Osteocyte (in vitro differentiated cells): ENCODE data around the gene SNX24. TPM values are rescaled to one million over a fixed set of nuclear protein-coding genes. Genes with fewer than 3 reads are reported as not detected.
"Not testable (repeated sequence)": the region's sequence is repeated elsewhere in the genome, so short reads cannot be mapped to it uniquely, and the experiment has no call there.

ENCODE experiments used
- DNase-seq: peaks from one replicate; pipeline ENCODE4 v3.0.0; 2021; ENCODE audit warnings: mixed read lengths; ENCODE audit not compliant: unreplicated experiment; ENCODE audit errors: extremely low spot score
- H3K27ac Mint-ChIP-seq: one replicate; pipeline ENCODE4 v1.8.0; 2021; ENCODE audit warnings: mild to moderate bottlenecking, mixed read lengths; ENCODE audit not compliant: unreplicated experiment
- H3K27me3 Mint-ChIP-seq: one replicate; pipeline ENCODE4 v1.8.0; 2021; ENCODE audit warnings: mixed read lengths; ENCODE audit not compliant: unreplicated experiment
- H3K36me3 Mint-ChIP-seq: one replicate; pipeline ENCODE4 v1.8.0; 2021; ENCODE audit warnings: mixed read lengths; ENCODE audit not compliant: unreplicated experiment
- H3K4me1 Mint-ChIP-seq: one replicate; pipeline ENCODE4 v1.8.0; 2021; ENCODE audit warnings: mixed read lengths; ENCODE audit not compliant: unreplicated experiment
- H3K4me3 Mint-ChIP-seq: one replicate; pipeline ENCODE4 v1.8.0; 2021; ENCODE audit warnings: mild to moderate bottlenecking, moderate library complexity, mixed read lengths; ENCODE audit not compliant: unreplicated experiment
- H3K9me3 Mint-ChIP-seq: one replicate; pipeline ENCODE4 v1.8.0; 2021; ENCODE audit warnings: mixed read lengths; ENCODE audit not compliant: unreplicated experiment
- CTCF ChIP-seq: fragments of 200-600 bp; sonication (generic); IDR thresholded peaks from 2 replicates; pipeline ENCODE4 v1.5.0; 2021; ENCODE audit warnings: antibody characterized with exemption, mild to moderate bottlenecking, moderate library complexity
- total RNA-seq: library from RNA; stranded (reverse); gene quantifications from 2 replicates; pipeline ENCODE4 v1.2.1, GENCODE V29; 2021

SNX24 gene
- total RNA-seq, 1 donor from 2014 or later, result 7.0 TPM

DNA sequence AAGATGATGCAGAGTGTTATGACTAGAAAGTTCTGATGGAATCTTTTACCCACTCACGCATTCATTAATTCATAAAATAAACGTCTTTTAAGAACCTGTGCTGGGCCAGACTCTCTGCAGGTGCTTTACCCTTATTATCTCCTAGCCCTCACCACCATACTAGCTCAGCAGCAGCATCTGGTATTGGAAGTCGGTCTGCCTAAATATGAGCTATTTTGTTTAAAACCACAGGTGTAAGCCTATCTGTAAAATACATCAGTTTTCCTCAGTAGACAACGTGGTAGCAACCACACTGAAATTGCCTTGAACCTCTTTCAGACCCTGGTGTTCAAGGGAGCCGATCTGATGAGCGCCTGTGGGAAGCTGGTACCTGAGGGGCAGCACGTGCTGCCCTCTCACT is 121.7 kb downstream of the SNX24 start:
- H3K4me3 Mint-ChIP-seq, result no peak overlapping the region
- peaks cover 4% of the 10 kb centered on the region for H3K36me3 Mint-ChIP-seq
- no peaks in the 10 kb centered on the region for H3K4me1 Mint-ChIP-seq
- no peak for DNase-seq
- TF ChIP-seq CTCF, result no peak
- H3K9me3 Mint-ChIP-seq, result no peaks in the 10 kb centered on the region
- H3K27ac Mint-ChIP-seq, result no peak overlapping the region
- no peaks in the 10 kb centered on the region for H3K27me3 Mint-ChIP-seq

- DNase-seq, result no peak
- TF ChIP-seq CTCF, result no peak
- H3K4me1 Mint-ChIP-seq, result no peaks in the 10 kb centered on the region
- H3K27ac Mint-ChIP-seq, result no peak overlapping the region
- H3K4me3 Mint-ChIP-seq, result no peak overlapping the region
- no peaks in the 10 kb centered on the region for H3K9me3 Mint-ChIP-seq
- H3K36me3 Mint-ChIP-seq, result peaks cover 4% of the 10 kb centered on the region
- H3K27me3 Mint-ChIP-seq, result no peaks in the 10 kb centered on the region
Observed at GRCh38 chr5:122967625-122968024, 122.2 kb downstream of the SNX24 start.

DNA sequence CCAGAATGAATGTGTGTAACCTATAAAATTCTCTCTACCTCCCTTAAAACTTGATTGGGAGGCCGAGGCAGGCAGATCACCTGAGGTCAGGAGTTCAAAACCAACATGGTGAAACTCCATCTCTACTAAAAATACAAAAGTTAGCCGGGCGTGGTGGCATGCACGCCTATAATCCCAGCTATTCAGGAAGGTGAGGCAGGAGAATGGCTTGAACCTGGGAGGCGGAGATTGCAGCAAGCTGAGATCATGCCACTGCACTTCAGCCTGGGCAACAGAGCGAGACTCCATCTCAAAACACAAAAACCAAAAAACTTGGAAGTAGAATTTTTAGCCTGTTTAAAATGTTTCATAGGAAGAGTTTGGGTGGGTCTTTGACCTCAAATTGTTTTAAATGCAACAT is 122.6 kb downstream of the SNX24 start:
- not testable (repeated sequence) for H3K36me3 Mint-ChIP-seq, H3K27me3 Mint-ChIP-seq, H3K4me3 Mint-ChIP-seq, H3K27ac Mint-ChIP-seq, H3K4me1 Mint-ChIP-seq, H3K9me3 Mint-ChIP-seq, DNase-seq

- Mint-ChIP-seq H3K4me1 (no peaks in the 10 kb centered on the region), H3K27ac (no peak overlapping the region), H3K36me3 (peaks cover 4% of the 10 kb centered on the region), H3K4me3 (no peak overlapping the region), H3K27me3 (no peaks in the 10 kb centered on the region), H3K9me3 (no peaks in the 10 kb centered on the region)
- no peak for TF ChIP-seq CTCF
- DNase-seq, result no peak
Observed at GRCh38 chr5:122971333-122971732, 125.9 kb downstream of the SNX24 start.

GRCh38 chr5:122972877-122973276 is 127.5 kb downstream of the SNX24 start:
- no peaks in the 10 kb centered on the region for H3K9me3 Mint-ChIP-seq
- TF ChIP-seq CTCF, result no peak
- H3K36me3 Mint-ChIP-seq, result peaks cover 4% of the 10 kb centered on the region
- H3K27ac Mint-ChIP-seq, result no peak overlapping the region
- no peak overlapping the region for H3K4me3 Mint-ChIP-seq
- no peaks in the 10 kb centered on the region for H3K4me1 Mint-ChIP-seq
- no peaks in the 10 kb centered on the region for H3K27me3 Mint-ChIP-seq
- no peak for DNase-seq

DNA sequence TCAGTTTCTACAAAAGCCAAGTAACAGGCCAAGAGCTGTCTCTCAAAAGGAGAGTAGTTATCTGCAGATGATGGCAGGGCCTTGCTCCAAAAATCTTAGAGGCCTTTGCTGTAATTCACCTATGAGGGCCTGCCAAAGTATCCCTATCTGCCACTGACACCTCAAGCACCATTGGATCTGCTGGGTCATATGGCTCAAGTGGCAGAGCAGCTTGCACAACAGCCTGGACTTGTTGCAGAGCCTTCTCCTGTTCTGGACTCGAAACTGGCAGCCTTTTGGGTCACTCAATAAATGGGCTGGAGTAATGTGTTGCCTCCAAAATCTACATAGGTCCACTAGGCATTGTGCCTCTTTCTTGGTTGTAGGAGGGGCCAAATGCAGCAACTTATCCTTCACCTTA is 128.3 kb downstream of the SNX24 start:
- H3K36me3 Mint-ChIP-seq, H3K4me1 Mint-ChIP-seq, H3K4me3 Mint-ChIP-seq, H3K9me3 Mint-ChIP-seq, H3K27me3 Mint-ChIP-seq, DNase-seq, H3K27ac Mint-ChIP-seq: not testable (repeated sequence)

DNA sequence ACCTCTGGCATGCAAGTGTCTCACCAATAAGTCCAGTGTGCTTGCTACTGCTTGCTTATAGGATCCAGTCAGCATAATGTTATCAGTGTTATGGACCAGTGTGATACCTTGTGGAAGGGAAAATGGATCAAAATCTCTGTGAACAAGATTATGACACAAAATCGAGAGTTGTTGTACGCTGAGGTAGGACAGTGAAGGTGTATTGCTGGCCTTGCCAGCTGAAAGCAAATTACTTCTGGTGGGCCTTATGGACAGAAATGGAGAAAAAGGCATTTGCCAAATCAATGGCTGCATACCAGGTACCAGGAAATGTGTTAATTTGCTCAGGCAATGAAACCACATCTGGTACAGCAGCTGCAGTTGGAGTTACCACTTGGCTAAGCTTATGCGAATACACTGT is 128.8 kb downstream of the SNX24 start:
- not testable (repeated sequence) for DNase-seq, H3K4me1 Mint-ChIP-seq, H3K27me3 Mint-ChIP-seq, H3K4me3 Mint-ChIP-seq, H3K27ac Mint-ChIP-seq, H3K36me3 Mint-ChIP-seq, H3K9me3 Mint-ChIP-seq
